SK-N-SH (cell line): ENCODE results near the gene PRKG1.

Experiments
- CTCF ChIP-seq: fragments of 200-600 bp; sonication (generic); IDR thresholded peaks from 2 replicates; pipeline ENCODE4 v1.6.1; 2017; ENCODE audit warnings: antibody characterized with exemption, mild to moderate bottlenecking, moderate library complexity
- FOXJ3 ChIP-seq: sonication (generic); formaldehyde crosslinking; IDR thresholded peaks from 2 replicates; pipeline ENCODE4 v1.5.1; 2020; ENCODE audit warnings: mild to moderate bottlenecking, missing genetic modification reagents
- GABPA ChIP-seq: IDR thresholded peaks from 2 replicates; pipeline ENCODE4 v1.4.0; 2012; ENCODE audit warnings: low read depth, mild to moderate bottlenecking
- IRF3 ChIP-seq: fragments of 150-350 bp; IDR thresholded peaks from 2 replicates; pipeline ENCODE4 v1.6.1; 2016; ENCODE audit warnings: mild to moderate bottlenecking, low read depth, low read length
- MAX ChIP-seq: IDR thresholded peaks from 2 replicates; pipeline ENCODE4 v1.4.0; 2012; ENCODE audit warnings: low read depth
- TCF12 ChIP-seq: IDR thresholded peaks from 2 replicates; pipeline ENCODE4 v1.4.0; 2012
- ZBTB33 ChIP-seq: IDR thresholded peaks from 2 replicates; pipeline ENCODE4 v1.4.0; 2012; ENCODE audit warnings: low read depth, borderline replicate concordance

- TF ChIP-seq CTCF (no peak), GABPA (no peak), MAX (no peak), ZBTB33 (no peak), FOXJ3 (CRISPR knock-in tag) (no peak), TCF12 (no peak), IRF3 (no peak)
Measured at GRCh38 chr10:51318399-51319172, 244.3 kb downstream of the PRKG1 start.
